AG09319 (cell line): ENCODE results near the gene QPCT.

ENCODE experiments used
- DNase-seq: peaks from one replicate; pipeline ENCODE4 v3.0.0-alpha.2; 2010; ENCODE audit warnings: low read depth; ENCODE audit errors: extremely low read depth
- TF ChIP-seq, protein P1 (sequence below): IDR thresholded peaks from 2 replicates; pipeline ENCODE4 v1.5.1; 2011; ENCODE audit warnings: low read depth, mild to moderate bottlenecking, inconsistent platforms, low read length, moderate library complexity

Gene QPCT

DNA sequence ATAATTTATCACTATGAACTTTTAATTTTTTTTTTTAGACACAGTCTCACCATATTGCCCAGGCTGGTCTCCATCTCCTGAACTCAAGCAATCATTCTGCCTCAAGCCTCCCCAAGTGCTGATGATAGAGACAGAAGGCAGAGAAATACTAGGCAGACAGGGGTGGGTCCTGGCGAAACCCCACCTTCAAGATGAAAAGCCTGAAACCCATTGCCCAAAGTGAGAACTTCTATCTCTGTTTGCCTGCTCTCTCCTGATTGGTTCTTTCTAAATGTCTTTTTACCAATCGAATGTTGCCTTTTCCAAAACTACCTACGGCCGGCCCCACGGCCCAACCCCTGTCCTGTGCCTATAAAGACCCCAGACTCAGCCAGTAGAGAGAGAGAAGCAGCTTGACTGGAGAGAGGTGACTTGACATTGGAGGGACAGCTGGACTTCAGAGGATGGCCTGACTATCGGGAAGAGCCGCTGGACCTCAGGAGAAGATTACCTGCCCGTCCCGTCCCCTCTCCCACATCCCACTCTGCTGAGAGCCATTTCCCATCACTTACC is 41.7 kb upstream of the QPCT start:
- DNase-seq = no peak
- TF ChIP-seq, protein P1, sequence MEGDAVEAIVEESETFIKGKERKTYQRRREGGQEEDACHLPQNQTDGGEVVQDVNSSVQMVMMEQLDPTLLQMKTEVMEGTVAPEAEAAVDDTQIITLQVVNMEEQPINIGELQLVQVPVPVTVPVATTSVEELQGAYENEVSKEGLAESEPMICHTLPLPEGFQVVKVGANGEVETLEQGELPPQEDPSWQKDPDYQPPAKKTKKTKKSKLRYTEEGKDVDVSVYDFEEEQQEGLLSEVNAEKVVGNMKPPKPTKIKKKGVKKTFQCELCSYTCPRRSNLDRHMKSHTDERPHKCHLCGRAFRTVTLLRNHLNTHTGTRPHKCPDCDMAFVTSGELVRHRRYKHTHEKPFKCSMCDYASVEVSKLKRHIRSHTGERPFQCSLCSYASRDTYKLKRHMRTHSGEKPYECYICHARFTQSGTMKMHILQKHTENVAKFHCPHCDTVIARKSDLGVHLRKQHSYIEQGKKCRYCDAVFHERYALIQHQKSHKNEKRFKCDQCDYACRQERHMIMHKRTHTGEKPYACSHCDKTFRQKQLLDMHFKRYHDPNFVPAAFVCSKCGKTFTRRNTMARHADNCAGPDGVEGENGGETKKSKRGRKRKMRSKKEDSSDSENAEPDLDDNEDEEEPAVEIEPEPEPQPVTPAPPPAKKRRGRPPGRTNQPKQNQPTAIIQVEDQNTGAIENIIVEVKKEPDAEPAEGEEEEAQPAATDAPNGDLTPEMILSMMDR = no peak

DNA sequence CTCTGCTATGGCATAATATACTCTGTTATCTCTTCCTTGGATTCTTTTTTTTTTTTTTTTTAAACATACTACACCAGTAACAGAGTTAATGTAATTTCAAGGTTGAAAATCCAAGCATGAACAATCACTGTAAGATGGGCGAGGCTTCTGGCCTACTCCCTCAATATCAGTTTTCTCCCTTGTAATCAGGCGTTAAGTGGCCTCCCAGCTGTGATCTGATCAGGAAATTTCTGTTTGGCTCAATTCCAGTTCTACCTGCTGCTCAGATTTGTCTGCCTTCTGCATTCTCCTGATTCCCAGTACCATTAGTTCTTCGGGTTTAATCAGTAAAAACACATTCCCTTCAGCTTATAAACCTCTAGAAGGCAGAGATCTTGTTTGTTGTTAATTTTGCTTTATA is 38.4 kb upstream of the QPCT start:
- TF ChIP-seq, protein P1 = no peak
- no peak for DNase-seq

DNA sequence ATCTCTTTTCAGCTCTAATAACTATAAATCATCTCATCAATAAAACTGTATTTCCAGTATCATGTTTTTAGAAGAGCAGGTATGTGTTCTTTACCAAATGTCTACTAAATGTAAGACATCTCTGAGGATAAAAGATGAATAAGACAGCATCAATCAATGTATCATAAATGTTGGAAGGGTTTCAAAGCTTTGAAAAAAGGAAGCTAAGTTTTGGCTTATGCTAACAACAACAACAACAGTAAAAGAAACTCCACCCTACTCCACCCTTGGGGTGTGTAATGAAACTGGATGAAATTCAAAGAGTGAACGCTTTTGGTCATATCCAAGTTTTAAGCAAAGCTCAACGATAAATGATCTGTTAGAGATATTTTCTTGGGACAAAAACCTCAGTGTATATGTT is 36.9 kb upstream of the QPCT start:
- no peak for DNase-seq
- TF ChIP-seq, protein P1 = no peak

DNA sequence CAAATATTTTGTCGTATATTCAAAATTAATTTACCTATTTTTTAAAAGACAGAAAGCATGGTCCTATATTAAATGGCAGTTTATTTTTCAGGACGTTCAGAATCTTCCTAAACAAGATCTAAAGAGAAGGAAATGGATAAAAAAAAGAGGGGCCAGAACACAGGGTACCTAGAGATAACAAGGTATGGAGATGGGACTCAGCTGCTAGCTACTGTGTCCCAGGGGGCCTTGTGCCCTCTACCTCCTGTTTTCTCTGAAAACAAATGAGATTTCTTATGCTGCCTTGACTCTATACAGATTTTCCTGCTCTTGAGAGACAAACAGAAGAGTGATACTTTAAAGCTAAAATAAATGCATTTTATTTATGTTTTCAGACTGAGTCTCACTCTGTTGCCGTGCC is 29.1 kb upstream of the QPCT start:
- TF ChIP-seq, protein P1 = no peak
- DNase-seq = no peak

DNA sequence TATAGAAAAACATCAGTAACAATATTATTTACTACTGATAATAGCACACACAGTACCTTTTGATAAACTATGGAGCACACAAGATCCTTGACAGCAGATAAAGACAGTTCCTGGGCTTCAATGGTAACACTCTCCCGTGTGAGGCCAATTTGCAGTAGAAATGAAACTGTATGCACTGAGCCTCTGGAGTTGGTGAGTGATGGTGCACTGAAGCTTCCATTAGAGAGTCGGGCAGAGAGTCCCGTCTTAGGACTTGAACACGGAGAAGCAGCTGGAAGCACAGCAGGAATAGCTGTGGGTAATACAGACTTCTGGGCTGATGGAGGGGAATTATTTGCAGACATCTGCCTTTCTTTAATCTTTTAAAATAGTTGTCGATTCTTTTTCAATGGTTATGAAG is 28.2 kb upstream of the QPCT start:
- no peak for DNase-seq
- TF ChIP-seq, protein P1 = no peak

DNA sequence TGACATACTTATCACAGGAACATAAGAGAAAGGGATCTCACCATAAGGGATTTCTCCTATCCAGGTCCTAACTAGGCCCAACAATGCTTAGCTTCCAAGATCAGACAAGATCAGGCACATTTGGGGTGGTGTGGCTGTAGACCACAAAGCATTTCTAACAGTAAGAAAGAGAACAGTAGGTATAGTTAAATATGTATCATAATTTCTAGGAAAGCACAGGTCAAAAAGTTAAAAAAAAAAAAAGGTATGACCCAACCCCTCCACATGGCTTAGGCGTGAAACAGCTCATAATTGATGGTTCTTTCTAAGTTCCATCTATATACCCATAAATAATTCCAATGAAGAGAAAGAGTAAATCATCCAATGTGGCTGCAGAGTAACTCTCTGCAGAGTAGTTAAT is 26.7 kb upstream of the QPCT start:
- TF ChIP-seq, protein P1 = no peak
- DNase-seq = no peak

DNA sequence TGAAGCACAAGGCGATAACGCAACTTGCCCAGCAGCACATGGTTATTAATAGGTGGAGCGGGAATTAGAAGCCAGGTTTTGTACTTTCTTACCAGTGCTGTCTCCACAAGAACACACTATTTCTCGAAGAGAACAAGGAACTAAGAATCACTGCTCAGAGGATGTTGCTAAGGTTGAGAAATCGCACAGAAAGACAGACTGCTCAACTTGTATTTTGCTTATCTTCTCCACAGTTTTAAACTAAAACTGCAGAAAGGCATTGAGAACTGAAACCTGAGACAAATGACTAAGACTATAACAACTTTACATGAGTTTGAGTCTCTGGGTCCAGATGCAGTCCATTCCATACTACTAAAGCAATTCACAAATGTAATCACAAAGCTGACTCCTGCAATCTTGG is 26.0 kb upstream of the QPCT start:
- DNase-seq = peak; percentile 31
- TF ChIP-seq, protein P1 = no peak
